Liver (tissue), 3 donors: ENCODE data around the gene HEATR5A.

Source experiments
- ATF3 ChIP-seq: IDR thresholded peaks from 2 replicates; pipeline ENCODE4 v1.6.1; 2016; ENCODE audit warnings: antibody characterized with exemption
- CTCF ChIP-seq: fragments of 150-350 bp; IDR thresholded peaks from 2 replicates; pipeline ENCODE4 v1.5.1; 2017; ENCODE audit warnings: improper control_type of control experiment, low read depth, low read length; ENCODE audit not compliant: missing input control
- GABPA ChIP-seq, 2 donors: IDR thresholded peaks in 1 of 2; conservative IDR thresholded peaks in 1 of 2; 2 replicates each; pipeline ENCODE4 v1.6.1; 2016; ENCODE audit warnings: antibody characterized with exemption in 2 of 2, mild to moderate bottlenecking in 1 of 2, moderate library complexity in 1 of 2
- JUND ChIP-seq, 2 donors: IDR thresholded peaks; 2 replicates each; pipeline ENCODE4 v1.6.1; 2016; ENCODE audit warnings: antibody characterized with exemption in 2 of 2
- NR2F2 ChIP-seq: IDR thresholded peaks from 2 replicates; pipeline ENCODE4 v1.6.1; 2016; ENCODE audit warnings: antibody characterized with exemption
- RAD21 ChIP-seq, 2 donors: IDR thresholded peaks; 2 replicates each; pipeline ENCODE4 v1.6.1; 2016; ENCODE audit warnings: antibody characterized with exemption in 2 of 2, mild to moderate bottlenecking in 2 of 2
- REST ChIP-seq: IDR thresholded peaks from 2 replicates; pipeline ENCODE4 v1.6.1; 2016; ENCODE audit warnings: antibody characterized with exemption, mild to moderate bottlenecking
- TF ChIP-seq, protein P1 (sequence below): IDR thresholded peaks from 2 replicates; pipeline ENCODE4 v1.6.1; 2016; ENCODE audit warnings: antibody characterized with exemption
- TF ChIP-seq, protein P2 (sequence below): IDR thresholded peaks from 2 replicates; pipeline ENCODE4 v1.6.1; 2016; ENCODE audit warnings: antibody characterized with exemption
- donor health status: healthy.
- donor health status: healthy.

DNA sequence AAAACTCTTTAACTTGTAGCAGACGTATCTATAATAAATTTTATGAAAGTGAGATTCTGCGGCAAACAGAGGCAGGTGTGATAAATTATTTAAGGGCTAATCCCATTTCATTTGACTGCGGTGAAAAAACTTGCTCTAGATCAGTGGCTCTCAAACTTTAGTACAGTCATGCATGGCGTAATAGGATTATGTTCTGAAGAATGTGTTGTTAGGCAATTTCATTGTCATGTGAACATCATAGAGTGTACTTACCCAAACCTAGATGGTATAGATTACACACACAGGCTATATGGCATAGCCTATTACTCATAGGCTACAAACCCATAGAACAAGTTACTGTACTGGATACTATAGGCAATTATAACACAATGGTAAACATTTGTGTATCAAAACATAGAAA, 83.7 kb downstream of the HEATR5A start:
- TF ChIP-seq REST = no peak
- no peak for TF ChIP-seq RAD21 (IDR thresholded peaks at IDR 0.05)
- TF ChIP-seq, protein P1, sequence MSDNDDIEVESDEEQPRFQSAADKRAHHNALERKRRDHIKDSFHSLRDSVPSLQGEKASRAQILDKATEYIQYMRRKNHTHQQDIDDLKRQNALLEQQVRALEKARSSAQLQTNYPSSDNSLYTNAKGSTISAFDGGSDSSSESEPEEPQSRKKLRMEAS = no peak
- no peak for TF ChIP-seq CTCF
- TF ChIP-seq, protein P2, sequence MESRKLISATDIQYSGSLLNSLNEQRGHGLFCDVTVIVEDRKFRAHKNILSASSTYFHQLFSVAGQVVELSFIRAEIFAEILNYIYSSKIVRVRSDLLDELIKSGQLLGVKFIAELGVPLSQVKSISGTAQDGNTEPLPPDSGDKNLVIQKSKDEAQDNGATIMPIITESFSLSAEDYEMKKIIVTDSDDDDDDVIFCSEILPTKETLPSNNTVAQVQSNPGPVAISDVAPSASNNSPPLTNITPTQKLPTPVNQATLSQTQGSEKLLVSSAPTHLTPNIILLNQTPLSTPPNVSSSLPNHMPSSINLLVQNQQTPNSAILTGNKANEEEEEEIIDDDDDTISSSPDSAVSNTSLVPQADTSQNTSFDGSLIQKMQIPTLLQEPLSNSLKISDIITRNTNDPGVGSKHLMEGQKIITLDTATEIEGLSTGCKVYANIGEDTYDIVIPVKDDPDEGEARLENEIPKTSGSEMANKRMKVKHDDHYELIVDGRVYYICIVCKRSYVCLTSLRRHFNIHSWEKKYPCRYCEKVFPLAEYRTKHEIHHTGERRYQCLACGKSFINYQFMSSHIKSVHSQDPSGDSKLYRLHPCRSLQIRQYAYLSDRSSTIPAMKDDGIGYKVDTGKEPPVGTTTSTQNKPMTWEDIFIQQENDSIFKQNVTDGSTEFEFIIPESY = no peak
- no peak for TF ChIP-seq GABPA (IDR thresholded peaks at IDR 0.05 in 1 of 2, conservative IDR thresholded peaks at IDR 0.05 in 1 of 2)
- no peak for TF ChIP-seq JUND (IDR thresholded peaks at IDR 0.05)
- TF ChIP-seq ATF3 = no peak
- TF ChIP-seq NR2F2 = no peak
